ENCODE data around the gene DPYD.

The DPYD gene

DNA sequence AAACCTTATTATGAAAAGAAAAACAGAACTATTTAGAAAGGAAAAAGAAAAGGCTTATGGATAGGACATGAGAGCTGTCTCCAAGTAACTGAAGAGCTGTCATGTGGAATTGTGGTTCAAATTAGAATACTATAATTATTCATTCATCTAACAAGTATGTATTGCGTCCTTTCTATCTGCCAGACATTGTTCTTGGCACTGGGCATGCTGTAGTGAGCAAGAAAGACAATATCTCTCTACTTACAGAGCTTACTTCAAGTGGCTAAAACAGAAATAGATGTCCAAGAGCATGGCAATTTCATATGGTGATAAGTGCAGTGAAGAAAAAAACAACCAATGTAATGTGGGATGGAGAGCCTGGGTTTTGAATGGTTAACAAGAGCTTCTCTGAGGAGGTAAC lies 413.0 kb downstream of the DPYD start:
- DNase-seq = no peak

DNA sequence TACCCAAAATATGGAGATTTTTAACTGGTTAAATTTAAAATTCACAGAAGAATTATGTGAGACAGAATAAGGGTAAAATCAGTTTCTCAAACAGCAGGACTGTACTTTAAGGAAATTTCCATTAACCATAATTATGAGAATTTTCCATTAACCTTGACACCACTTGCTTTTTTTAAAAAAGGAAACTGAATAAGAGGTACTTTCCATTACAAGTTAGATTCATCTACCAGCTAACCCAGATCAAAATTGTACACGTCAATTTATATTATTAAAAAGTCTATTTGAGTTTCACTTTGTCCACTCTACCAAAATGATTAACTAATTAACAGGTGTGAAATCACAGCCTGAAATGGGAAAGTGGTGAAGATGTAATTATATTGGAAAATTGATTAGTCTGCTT lies 414.5 kb downstream of the DPYD start:
- no peak for DNase-seq

DNA sequence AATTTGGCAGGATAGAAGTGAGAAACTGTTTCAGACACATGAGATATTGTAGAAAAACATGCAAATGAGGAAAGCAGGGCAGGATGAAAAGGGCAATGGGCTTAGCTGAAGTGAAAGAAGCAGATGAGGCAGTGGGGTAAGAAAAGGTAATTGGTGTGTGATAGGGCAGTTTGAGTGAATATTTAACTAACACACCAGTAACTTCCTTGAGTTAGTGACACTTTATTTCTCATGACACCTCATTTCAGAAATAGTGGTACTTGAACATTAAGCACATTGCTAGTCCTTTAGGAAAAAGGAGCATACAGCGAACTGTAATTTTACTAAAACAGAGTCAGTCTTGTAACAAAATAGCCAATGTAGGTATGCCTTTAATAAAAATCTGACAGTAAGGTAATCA lies 415.0 kb downstream of the DPYD start:
- no peak for DNase-seq

DNA sequence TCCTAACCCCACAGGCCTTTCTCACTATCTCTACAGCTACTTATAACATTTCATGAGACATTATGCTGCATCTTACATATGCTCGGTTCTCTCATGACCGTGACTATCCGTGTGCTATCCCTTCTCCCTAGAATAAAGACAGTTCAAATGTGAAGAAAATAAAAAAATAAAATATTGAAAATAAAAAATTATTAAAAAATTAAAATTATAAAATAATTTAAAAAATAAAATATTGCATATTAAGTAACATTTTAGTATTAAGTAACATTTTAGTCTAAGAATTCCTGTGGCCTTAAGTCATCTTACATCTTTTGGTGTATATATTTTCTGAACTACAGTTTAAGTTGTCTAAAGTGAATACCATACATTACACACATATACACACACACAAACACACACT lies 415.5 kb downstream of the DPYD start:
- no peak for DNase-seq

DNA sequence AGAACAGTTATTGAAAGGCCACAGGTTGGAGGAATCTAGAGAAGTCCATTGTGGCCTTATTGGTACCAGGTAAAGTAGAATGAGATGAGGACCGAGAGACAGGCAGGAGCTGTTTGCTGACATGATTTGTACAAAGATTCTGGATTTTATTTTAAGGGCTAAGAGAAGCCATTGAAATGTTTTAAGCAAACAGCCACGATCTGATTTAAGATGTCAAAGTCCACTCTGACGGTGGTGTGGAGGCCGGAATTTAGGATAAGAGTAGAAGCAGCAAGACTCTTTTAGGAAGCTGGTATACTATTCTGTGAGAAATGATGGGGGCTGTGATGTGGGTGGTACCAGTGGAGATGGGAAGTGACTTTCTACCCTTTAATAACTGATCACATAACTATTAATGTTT lies 418.5 kb downstream of the DPYD start:
- no peak for DNase-seq

DNA sequence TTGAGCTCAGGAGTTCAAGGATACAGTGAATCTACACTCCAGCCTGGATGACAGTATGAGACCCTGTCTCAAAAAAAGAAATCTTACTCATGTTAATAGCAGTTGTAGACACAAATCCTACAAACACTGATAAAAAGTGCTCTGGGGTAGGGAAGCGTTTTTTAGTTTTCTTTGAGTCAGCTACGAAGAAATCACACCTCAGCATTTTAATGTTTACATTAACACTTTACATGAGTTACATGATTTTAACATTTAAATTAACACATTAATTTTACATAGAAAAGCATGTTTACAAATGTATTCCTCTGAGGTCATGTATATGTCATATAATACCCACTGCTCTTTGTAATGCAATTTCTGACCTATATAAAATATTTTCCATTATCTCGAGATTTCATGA lies 419.2 kb downstream of the DPYD start:
- DNase-seq = no peak

DNA sequence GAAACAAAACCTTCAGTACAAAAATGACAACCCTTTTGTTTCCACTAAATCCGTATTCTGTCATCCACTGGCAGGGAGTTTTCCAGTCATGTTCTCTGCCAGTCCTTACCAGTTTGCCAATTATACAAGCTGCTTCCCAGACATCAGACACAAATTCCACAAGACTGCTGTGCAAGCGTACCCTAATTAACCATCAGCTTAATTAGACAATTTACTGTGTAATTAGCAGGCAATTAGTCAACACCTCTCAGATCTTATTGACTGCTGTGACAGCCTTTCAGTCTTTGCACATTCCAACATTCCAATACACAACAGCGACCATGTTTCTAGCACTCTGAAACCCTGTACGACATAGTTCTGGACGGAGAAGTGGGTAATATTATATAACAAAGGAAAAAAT lies 420.1 kb downstream of the DPYD start:
- DNase-seq = no peak

DNA sequence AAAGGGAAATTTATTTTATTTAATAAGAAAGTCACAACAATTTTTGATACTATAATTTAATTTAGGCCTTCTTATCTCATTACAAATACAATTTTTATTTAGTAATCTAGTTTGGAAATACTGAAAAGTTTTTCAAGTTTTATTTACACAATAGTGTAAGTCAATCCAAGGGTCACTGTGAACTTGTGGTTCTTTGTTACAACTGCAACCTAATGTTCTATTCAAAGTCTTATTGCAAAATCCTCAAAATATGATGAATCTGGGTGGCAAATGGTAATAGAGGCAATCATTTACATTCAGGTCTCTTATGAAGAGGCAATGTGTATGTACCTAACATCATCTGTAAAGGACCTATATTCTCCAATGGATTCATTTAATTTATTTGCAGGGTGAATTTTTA lies 421.2 kb downstream of the DPYD start:
- DNase-seq = no peak

DNA sequence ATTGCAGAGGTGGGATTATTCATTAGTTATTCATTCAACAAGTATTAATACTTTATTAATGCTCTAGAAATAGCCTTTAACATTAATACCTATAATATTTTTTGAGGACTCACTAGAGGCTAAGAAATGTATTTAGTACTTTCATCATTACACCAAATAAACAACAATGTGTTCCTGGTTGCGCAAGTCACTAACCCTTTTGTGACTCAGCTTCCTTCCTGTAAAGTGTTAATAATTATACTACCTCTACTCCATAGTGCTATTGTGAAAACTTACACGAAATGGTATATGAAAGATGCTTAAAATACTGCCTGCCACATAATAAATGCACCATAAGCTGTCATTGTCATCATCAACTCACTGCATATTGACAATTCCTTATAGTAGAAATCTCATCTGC lies 431.0 kb downstream of the DPYD start:
- DNase-seq = no peak

DNA sequence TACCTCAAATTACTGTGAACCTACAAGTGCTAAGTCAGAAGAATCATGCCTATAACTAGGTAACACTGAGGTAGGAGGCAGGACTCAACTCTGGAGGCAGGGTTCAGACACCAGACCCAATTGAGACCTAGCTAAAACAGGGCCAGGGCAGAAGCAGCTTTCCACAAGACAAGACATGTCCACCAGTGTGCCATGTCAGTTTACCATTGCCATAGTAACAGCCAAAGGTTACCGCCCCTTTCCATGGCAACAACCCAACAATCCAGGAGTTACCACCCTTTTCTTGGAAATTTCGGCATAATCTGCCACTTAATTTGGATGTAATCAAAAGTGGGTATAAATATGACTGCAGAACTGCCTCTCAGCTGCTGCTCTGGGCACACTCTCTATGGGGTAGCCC lies 432.3 kb downstream of the DPYD start:
- DNase-seq = no peak

DNA sequence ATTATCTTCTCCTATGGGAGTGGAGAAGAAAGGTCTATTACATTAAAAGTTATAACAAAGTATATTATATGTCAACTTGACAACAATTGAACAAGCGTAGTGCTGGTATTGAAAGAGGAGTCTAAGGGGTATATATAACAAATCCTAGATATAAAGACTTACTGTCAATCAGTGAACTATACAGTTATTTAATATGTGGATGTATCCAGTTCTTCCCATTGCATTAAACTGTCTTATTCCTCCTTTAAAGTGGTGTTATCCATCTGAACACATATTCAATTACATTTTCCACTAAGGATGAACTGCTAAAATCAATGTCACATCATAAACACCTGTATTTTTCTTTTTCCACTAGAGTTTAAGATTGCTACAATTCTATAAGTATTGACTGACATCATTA lies 438.8 kb downstream of the DPYD start:
- DNase-seq = no peak

DNA sequence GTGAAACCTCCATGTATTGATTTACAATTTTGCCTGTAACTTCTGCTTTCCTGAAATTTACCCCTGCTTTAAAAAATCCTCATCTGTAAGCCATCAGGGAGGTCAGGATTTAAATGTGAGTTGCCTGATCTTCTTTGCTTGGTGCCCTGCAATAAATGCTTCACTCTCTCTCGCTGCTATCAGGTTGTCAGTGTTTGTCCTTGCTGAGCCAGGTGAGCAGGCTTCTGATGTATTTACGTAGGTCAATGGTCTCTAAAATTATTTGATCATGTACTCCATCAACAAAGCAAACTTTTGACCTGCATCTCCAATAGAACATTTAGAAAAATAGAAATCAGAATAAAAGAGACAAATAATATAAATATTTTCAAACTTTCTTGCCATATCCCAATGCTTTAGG lies 453.4 kb downstream of the DPYD start:
- DNase-seq = no peak

DNA sequence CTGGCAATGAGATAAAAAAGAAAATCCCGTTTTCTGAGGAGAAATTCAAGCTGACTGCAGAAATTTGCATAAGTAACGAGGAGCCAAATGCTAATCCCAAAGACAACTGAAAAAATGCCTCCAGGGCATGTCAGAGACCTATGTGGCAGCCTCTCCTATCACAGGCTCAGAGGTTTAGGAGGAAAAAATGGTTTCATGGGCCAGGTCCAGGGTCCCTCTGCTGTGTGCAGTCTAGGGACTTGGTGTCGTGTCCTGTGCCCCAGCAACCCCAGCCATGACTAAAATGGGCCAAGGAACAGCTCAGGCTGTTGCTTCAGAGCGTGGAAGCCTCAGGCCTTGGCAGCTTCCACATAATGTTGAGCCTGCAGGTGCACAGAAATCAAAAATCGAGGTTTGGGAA lies 456.5 kb downstream of the DPYD start:
- no peak for DNase-seq

DNA sequence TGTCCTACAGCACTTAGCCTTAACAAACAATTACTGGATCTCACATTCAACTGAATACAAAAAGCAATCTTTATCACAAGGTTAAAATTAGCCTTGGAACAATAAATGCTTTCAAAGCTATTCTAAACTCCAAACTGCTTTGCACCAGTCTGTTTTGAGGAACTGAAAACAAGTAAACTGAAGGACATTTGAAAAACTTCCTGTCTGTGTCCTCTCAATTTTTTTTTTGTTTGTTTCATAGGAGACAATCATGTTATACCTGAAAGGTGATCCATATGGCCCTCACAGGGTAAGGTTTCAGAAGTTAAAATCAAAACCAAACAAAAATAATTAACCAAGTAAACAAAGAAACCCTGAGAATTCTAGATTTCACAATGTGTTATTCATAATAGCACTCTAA lies 459.1 kb downstream of the DPYD start:
- DNase-seq = no peak

DNA sequence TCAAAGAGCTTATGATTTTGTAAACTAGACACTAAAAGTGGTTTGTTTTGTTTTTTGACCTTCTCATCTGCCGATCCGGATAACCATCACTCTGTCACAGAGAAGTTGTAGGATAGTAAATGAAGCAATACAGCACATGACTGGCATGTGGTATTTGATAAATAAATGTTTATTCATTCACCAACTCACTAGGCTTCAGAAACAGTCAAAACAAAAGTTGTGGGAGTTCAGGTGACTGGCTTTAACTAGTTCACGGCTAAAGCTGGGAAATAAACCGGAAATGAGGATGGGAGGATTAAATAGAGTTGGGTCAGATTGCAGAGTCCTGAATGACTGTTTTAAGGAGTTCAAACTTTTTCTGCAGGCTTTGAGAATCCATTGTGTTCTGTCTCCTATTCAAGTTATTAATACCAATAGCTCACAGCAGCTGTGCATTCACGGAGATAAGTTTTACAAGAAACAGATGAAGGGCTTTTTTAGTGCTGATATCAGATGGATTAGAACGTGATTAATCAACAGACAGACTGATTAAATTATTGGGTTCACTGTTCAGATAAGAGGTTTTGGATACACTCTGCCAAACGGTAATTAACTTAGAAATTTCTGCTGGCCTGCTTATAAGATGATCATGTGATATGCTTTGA lies 463.3 kb downstream of the DPYD start:
- DNase-seq = no peak

DNA sequence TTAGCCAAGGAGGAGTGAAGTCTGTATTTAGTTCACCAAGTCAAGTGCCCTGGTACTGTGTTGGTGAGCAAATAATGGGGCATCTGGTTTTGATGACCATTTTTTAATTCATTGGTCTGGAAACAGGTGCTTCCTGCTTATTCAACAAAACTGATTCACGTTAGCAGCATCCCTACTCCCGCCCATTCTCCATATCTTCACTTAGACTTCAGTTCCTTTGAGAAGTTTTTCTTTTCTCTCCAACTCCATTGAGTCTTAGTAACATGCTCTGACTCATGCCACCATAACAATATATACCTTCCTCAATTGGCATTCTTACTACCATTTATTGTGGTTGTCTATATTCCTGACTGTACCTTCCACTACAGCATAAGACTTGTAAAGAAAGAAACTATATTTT lies 468.9 kb downstream of the DPYD start:
- DNase-seq = no peak

DNA sequence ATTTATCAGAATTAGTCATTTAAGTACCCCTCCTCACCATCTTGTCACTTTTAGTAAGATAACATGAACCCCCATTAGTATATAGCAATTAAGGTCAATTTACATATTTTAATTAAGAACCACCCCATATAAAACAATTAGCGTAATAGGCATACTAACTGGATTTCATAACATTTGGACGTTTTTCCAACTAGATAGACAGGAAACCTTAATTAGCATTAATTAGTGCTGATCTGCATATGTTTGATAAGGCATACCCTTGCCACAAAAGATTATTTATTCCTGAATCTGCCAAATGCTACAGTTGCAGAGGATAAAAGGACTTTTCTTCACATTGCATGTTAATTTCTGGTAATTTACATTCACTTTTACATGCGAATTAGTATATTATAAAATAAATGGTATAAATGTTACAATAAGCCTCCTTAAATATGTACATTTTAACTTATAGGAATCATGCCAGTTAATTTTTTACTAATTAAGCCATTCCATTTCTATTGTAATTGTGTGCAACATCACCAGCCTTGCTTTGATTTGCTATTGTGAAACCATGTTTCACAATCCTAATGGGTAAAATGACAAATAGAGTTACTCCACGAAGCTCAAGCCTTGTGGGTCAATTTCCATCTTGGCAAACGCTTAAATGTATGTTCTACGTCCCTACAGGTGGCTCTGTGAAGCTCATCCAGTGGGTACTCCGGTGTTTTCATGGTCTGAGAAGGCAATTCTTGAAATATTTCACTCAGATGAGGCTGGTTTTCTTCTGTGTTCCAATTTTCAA lies 469.6 kb downstream of the DPYD start:
- DNase-seq = no peak

DNA sequence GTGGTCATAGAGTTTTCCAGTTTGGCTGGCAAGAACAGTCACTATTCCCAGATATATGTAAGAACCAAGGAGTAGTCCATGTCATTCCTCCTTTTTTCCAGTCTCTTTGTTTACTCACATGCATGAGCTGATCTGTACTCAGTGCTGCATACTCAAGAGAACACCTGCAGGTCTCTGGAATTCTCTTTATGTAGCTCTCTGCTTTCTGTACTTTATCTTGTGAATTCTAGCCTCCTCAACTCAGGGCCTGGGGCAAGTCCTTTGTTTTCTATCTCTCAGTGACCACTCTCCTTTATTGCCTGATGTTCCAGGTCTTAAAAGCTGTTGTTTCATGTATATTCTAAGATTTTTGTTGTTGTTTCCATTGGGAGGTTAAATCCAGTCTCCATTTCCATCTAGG lies 478.9 kb downstream of the DPYD start:
- DNase-seq = no peak

DNA sequence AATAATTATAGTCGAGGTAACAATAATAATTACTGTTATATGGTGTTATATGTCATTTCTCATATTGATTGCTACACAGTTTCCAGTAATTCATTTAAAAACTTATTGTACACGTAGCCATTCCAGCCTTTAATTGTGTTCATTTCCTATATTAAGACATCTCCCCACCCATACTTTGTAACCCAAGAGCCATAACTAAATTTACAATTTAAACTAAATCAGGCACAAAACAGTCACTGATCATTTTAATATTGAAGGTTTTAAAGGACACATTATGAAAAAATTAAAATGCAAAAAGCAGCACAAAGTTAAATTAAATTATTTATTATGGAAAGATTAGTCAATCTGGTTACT lies 487.0 kb downstream of the DPYD start:
- no peak for DNase-seq

DNA sequence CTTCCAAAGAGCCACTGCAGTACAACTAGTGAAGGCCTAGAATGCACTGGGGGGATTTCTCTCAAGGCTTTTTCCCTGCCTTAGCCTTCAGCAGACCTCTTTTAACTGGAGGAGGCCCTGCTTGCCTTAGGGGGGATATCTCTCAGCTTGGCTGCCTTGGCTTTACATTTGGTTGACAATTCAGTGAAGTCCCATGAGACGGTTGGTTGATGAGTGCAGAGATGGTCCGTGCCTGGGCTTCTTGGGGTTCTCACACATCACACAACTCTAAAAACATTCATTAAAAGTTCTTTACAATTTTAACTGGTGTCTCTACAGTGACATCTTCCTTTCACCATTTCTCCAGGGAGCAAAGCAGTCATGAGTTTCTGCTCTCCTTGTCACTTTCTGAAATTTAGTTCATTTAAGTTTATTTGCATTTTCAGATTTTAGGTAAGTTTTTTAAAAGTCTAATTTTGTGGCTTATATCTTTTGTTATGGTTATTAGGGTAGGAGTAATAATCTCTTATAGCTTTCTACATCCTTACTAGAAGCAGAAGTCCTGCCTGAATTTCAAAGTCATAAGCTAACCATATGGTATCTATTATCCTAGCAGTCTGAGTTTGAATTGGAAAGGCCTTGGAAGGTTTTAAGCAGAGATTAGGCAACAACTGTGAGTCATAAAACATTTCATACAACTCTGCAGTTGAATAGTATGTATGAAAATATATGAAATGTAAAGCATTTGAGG lies 487.6 kb downstream of the DPYD start:
- DNase-seq = no peak

DNA sequence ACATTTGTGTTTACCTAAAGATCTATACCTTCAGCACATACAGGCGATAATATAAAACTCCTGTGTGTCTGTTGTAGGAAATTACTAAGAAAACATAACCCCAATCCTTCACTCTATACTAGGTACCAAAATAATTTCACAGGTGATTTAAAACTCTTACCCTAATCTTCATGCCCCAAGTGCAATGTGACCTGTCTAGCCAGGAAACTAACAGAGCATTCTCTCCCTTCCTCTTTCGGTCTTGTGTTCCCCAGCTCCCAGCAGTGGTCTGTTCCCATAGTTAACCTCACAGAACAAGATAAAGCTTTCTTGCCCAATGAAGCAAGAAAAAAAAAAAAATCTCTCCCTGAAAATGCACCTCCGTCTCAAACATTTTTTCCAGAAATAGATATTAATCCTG lies 493.5 kb downstream of the DPYD start:
- DNase-seq = no peak

DNA sequence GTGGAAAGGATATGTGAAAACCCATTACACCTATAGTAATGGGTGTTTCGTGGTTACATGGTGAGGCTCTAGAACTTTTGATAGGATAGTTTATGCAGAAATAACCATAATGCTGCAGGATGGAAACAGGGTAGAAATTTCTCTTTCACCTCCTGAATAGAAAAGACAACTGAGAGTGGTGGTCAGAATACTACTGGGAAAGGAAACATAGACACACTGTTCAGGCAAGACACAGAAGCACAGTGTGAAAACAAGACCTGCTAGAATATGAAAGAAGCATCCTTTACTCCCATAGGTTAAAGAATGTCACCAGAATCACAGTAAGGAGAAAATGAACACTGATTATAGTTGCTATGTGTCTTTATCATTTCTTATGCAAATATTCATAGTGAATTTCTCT lies 496.6 kb downstream of the DPYD start:
- no peak for DNase-seq

DNA sequence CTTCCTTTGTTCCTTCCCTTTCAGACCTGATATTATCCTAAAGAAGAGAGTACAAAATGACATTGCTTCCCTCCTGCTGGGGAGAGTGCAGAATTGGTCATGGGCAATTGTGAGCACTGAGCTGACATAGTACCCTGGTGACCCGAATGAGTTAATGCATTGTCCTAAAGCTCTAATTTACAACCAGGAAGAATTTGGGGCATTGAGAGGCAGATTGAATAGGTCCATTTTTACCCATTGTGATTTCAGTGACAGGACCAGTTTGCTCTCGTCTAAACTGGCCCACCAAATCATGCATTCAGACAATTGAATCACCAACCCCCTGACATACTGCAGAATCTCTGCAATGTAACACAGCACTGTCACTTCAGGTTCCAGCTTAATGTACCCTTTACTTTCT lies 497.4 kb downstream of the DPYD start:
- no peak for DNase-seq

DNA sequence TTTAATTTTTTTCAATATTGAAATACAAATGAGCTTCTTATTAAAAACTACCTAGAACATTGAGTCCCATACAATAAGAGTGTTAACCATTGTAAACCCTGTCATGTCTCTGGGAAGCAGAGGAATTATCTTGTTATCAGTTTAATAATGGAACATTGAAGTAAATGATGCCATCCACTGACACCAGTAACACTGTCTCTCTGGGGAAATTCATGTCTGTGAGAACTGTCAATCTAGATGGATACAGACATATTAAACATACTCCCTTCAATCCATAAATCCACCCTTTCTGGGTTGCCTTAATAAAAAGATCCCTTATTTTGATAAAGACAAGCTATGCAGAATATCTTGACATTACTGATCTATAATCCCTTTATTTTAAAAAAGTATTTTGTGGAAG lies 503.2 kb downstream of the DPYD start:
- DNase-seq = no peak
